Tibial artery (tissue), 4 donors: ENCODE results near the gene OSTM1.

Source experiments
- DNase-seq, 2 donors: peaks; one replicate each; pipeline ENCODE4 v3.0.0-alpha.2; 2019
- H3K27ac ChIP-seq, 2 donors: fragments of 200-600 bp; sonication (generic) in 1 of 2; 1 replicate in 1 of 2; 2 replicates in 1 of 2; pipeline ENCODE4 v1.5.1; 2018 to 2019; ENCODE audit warnings: mild to moderate bottlenecking in 1 of 2
- H3K27me3 ChIP-seq, 2 donors: fragments of 200-600 bp; sonication (generic) in 1 of 2; one replicate each; pipeline versions ENCODE4 v1.5.1 to v1.6.0; 2016 to 2019
- H3K36me3 ChIP-seq, 3 donors: fragments of 200-600 bp; sonication (generic) in 2 of 3; one replicate each; pipeline ENCODE4 v1.5.1; 2016 to 2019; ENCODE audit warnings: mild to moderate bottlenecking in 2 of 3
- H3K4me1 ChIP-seq, 4 donors: fragments of 200-600 bp; sonication (generic) in 2 of 4; 1 replicate in 3 of 4; 2 replicates in 1 of 4; pipeline ENCODE4 v1.5.1; 2016 to 2019
- H3K4me3 ChIP-seq, 2 donors: fragments of 200-600 bp; sonication (generic) in 1 of 2; 1 replicate in 1 of 2; 2 replicates in 1 of 2; pipeline ENCODE4 v1.5.1; 2018 to 2019; ENCODE audit warnings: mild to moderate bottlenecking in 2 of 2
- H3K9me3 ChIP-seq, 3 donors: fragments of 200-600 bp; sonication (generic) in 1 of 3; one replicate each; pipeline ENCODE4 v1.5.1; 2016 to 2019
- intact Hi-C: fragments of 100-400 bp; cut with DNase I; formaldehyde crosslinking; loops from one replicate; pipeline ENCODE4 v1.15.0; 2023; ENCODE audit warnings: low total_unique reads
- TF ChIP-seq, protein P1 (sequence below), 2 experiments: fragments of 200-600 bp in 1 of 2; fragments of 450-650 bp in 1 of 2; IDR thresholded peaks; one replicate each; pipeline ENCODE4 v1.5.1; 2017 to 2019; ENCODE audit warnings: antibody characterized with exemption in 2 of 2, mild to moderate bottlenecking in 1 of 2, moderate library complexity in 1 of 2

The OSTM1 gene, protein sequence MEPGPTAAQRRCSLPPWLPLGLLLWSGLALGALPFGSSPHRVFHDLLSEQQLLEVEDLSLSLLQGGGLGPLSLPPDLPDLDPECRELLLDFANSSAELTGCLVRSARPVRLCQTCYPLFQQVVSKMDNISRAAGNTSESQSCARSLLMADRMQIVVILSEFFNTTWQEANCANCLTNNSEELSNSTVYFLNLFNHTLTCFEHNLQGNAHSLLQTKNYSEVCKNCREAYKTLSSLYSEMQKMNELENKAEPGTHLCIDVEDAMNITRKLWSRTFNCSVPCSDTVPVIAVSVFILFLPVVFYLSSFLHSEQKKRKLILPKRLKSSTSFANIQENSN

DNA sequence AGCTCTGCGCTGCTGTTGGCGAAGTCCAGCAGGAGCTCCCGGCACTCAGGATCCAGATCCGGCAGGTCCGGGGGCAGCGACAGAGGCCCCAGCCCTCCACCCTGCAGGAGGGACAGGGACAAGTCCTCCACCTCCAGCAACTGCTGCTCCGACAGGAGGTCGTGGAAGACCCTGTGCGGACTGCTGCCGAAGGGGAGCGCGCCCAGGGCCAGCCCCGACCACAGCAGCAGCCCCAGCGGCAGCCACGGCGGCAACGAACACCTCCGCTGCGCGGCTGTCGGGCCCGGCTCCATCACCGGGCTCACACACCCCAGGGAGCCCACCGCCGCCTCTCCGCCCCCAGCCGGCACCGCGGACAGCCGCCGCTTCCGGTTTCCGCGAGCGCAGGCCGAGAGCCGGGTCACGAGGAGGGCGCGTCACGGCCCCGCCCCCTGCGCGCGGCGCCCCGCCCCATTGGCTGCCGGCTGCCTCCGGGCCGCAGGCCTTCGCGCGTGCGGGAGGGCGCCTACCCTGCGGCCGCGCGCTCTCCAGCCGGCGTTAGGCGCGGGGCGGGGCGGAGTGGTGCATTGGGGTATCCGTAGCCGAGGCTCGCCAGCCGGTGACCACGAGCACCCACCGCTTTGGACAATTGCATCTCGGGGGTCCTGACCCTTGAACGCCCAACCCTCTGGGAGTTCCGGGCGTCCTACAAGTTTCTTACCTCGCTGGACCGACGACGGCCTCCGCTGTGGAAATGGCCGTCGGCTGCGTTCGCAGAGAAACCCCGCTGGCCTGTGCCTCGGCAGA lies at the start of gene OSTM1:
Gene OSTM1, minus strand, starts transcription at position 383 of the 786 bp plus-strand sequence. Its CDS starts 90 bp downstream, at position 293.
- Histone ChIP-seq H3K4me1 (peaks cover 0 to 23% (median 8%) of the 10 kb centered on the region in 4 donors), H3K4me3 (peak within 1 kb of the TSS; percentile 96 to 99), H3K9me3 (no peaks in the 10 kb centered on the region), H3K27me3 (no peaks in the 10 kb centered on the region), H3K27ac (peak within 1 kb of the TSS; percentile 77 to 81), H3K36me3 (no peaks in the 10 kb centered on the region)
- intact Hi-C loops = loop anchor here (5.0 to 10.0 kb wide), 2 partner anchors 120 to 188 kb away; partner anchors contain the start of genes SEC63 and SNX3
- TF ChIP-seq, protein P1, sequence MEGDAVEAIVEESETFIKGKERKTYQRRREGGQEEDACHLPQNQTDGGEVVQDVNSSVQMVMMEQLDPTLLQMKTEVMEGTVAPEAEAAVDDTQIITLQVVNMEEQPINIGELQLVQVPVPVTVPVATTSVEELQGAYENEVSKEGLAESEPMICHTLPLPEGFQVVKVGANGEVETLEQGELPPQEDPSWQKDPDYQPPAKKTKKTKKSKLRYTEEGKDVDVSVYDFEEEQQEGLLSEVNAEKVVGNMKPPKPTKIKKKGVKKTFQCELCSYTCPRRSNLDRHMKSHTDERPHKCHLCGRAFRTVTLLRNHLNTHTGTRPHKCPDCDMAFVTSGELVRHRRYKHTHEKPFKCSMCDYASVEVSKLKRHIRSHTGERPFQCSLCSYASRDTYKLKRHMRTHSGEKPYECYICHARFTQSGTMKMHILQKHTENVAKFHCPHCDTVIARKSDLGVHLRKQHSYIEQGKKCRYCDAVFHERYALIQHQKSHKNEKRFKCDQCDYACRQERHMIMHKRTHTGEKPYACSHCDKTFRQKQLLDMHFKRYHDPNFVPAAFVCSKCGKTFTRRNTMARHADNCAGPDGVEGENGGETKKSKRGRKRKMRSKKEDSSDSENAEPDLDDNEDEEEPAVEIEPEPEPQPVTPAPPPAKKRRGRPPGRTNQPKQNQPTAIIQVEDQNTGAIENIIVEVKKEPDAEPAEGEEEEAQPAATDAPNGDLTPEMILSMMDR (IDR thresholded peaks at IDR 0.05) = no peak
- peak; percentile 84 to 94 for DNase-seq

DNA sequence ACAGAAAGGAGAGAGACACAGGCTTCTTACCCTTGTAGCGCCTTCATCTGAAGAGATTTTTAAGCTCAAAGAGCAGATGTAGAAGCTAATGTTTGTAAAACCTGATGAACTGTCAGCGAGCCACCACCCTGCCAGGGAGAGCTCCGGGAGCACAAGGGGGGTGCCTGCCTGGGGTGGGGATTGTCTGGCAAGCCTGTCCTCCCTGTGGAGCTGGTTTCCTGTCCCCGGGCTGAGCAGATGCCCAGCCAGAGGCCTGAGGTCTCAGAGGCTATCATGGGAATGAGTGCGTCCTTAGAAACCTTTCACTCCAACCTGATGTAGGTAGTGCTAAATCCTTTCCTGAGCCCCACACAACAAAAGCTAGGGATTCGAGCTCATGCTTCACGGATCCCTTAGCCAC lies 49.4 kb upstream of the OSTM1 start:
- TF ChIP-seq, protein P1 (IDR thresholded peaks at IDR 0.05) = no peak
- H3K36me3 ChIP-seq = no peaks in the 10 kb centered on the region
- intact Hi-C loops = no loop called here

DNA sequence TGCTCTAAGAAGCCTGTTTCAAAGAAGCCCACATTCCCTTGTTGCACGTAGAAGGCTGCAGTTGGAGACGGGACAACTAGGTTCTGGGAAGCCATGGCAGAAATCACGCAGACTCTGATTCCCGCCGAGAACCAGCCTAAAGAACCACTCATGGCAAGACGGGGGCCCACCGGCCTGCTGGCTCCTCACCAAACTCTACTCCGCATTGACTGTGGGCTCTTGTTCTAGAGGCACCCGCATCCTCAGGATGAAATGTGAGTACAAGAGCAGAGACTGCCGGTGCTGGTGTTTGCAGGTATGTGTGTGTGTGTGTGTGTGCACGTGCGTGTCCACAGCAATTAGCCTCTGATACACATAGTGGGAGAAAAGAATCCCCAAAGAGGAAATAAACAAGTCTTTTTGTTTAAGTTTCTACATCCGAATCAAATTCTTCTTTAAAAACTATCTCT lies 49.0 kb upstream of the OSTM1 start:
- peaks cover 0 to 6% (median 0%) of the 10 kb centered on the region in 3 donors for H3K9me3 ChIP-seq
- no peak overlapping the region for H3K27ac ChIP-seq
- H3K4me3 ChIP-seq = no peak overlapping the region
- H3K4me1 ChIP-seq = peaks cover 0 to 14% (median 9%) of the 10 kb centered on the region in 4 donors
- DNase-seq = no peak
- H3K36me3 ChIP-seq = no peaks in the 10 kb centered on the region
- H3K27me3 ChIP-seq = peaks cover 0 to 70% of the 10 kb centered on the region in 2 donors
- TF ChIP-seq, protein P1 (IDR thresholded peaks at IDR 0.05) = no peak
- intact Hi-C loops = no loop called here

More for the DNA sequence above, 49.4 kb upstream of the OSTM1 start:
- H3K4me1 ChIP-seq = peaks cover 0 to 9% (median 6%) of the 10 kb centered on the region in 4 donors
- no peak overlapping the region for H3K4me3 ChIP-seq
- H3K27me3 ChIP-seq = peaks cover 0 to 68% of the 10 kb centered on the region in 2 donors
- peaks cover 0 to 6% (median 0%) of the 10 kb centered on the region in 3 donors for H3K9me3 ChIP-seq
- no peak for DNase-seq
- H3K27ac ChIP-seq = no peak overlapping the region

DNA sequence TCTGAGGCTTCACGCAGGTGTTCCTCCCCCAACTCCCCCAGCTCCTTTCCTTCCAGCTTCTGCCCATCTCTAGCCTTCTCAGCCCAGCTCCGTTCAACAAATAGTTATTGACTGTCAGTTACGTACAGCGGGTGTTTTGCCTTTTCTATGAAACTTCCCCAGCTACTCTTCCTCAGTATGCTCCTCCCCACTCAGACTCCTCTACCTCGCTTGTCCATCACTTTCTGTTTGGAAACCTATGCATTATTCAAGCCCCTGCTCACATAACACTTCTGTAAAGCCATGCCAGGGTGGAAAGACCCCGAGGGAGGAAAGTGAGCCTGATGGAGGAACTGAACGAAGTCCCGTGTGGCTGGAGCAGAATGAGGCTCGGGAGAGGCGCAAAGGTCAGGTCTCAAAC lies 47.1 kb upstream of the OSTM1 start:
- Histone ChIP-seq H3K9me3 (peaks cover 0 to 6% (median 0%) of the 10 kb centered on the region in 3 donors), H3K4me3 (no peak overlapping the region), H3K27me3 (peaks cover 0 to 86% of the 10 kb centered on the region in 2 donors), H3K27ac (no peak overlapping the region), H3K36me3 (no peaks in the 10 kb centered on the region), H3K4me1 (peaks cover 0 to 31% (median 24%) of the 10 kb centered on the region in 4 donors)
- DNase-seq = no peak
- intact Hi-C loops = no loop called here
- TF ChIP-seq, protein P1 (IDR thresholded peaks at IDR 0.05) = no peak

DNA sequence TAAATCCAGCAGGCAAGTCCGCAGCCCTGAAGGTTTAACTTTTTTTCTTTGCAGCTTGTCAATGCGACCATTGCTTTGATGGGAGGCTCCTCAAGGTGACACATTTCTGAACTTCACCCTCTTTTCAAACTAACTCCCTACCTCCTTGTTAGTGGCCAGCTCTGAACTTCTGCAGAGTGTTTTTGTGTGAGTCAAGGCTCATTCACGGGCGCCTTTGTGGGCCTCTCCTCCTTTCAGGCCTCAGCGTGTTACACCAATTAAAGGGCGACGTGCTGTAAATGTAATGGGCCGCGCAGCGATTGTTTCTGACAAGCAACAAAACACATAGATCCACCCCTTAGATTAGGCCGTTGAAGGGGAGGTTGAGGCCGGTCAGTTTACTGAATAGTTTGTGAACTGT lies 45.8 kb upstream of the OSTM1 start:
- peaks cover 0 to 90% of the 10 kb centered on the region in 2 donors for H3K27me3 ChIP-seq
- H3K4me3 ChIP-seq = no peak overlapping the region
- H3K9me3 ChIP-seq = peaks cover 0 to 6% (median 0%) of the 10 kb centered on the region in 3 donors
- H3K36me3 ChIP-seq = no peaks in the 10 kb centered on the region
- TF ChIP-seq, protein P1 (IDR thresholded peaks at IDR 0.05) = no peak
- intact Hi-C loops = no loop called here
- DNase-seq = no peak
- no peak overlapping the region for H3K27ac ChIP-seq
- H3K4me1 ChIP-seq = peaks cover 0 to 36% (median 28%) of the 10 kb centered on the region in 4 donors
